Kidney tubule cell (primary cell): ENCODE results near the gene RAE1.

Experiments used
- DNase-seq: peaks from one replicate; pipeline ENCODE4 v3.0.0-alpha.2; 2018; ENCODE audit warnings: low spot score

Gene RAE1

GRCh38 chr20:57400821-57401564, 49.9 kb downstream of the RAE1 start:
- no peak for DNase-seq

- DNase-seq, result no peak
These were observed 50.5 kb downstream of the RAE1 start for GRCh38 chr20:57401565-57401918.

GRCh38 chr20:57402206-57403125, 51.4 kb downstream of the RAE1 start:
- no peak for DNase-seq

GRCh38 chr20:57403216-57403615, 52.2 kb downstream of the RAE1 start:
- no peak for DNase-seq

- DNase-seq, result no peak
These were observed 53.0 kb downstream of the RAE1 start for GRCh38 chr20:57404006-57404405.

GRCh38 chr20:57404419-57405072, 53.5 kb downstream of the RAE1 start:
- no peak for DNase-seq

- no peak for DNase-seq
These were observed 54.4 kb downstream of the RAE1 start for GRCh38 chr20:57405236-57406016.

- no peak for DNase-seq
These were observed 56.5 kb downstream of the RAE1 start for GRCh38 chr20:57407541-57407956.

- no peak for DNase-seq
These were observed 57.1 kb downstream of the RAE1 start for GRCh38 chr20:57408131-57408530.

GRCh38 chr20:57408536-57409233, 57.6 kb downstream of the RAE1 start:
- DNase-seq, result no peak

GRCh38 chr20:57409316-57409671, 58.2 kb downstream of the RAE1 start:
- DNase-seq, result no peak

GRCh38 chr20:57409672-57410397, 58.8 kb downstream of the RAE1 start:
- no peak for DNase-seq

GRCh38 chr20:57410398-57410920, 59.4 kb downstream of the RAE1 start:
- DNase-seq, result no peak

- no peak for DNase-seq
These were observed 59.9 kb downstream of the RAE1 start for GRCh38 chr20:57410924-57411323.

GRCh38 chr20:57411406-57412283, 60.6 kb downstream of the RAE1 start:
- no peak for DNase-seq

GRCh38 chr20:57412347-57413029, 61.4 kb downstream of the RAE1 start:
- DNase-seq, result no peak

- no peak for DNase-seq
These were observed 62.9 kb downstream of the RAE1 start for GRCh38 chr20:57413986-57414385.

- no peak for DNase-seq
These were observed 64.0 kb downstream of the RAE1 start for GRCh38 chr20:57414867-57415592.
